ENCODE results near the gene ELAVL4.
"Not testable (repeated sequence)": the region's sequence is repeated elsewhere in the genome, so short reads cannot be mapped to it uniquely, and the experiment has no call there.

The ELAVL4 gene

GRCh38 chr1:50123071-50123470, 14.4 kb downstream of the ELAVL4 start:
- no peak for DNase-seq (ENCODE audit: low read depth in 2 of 2)

GRCh38 chr1:50126927-50127715, 18.4 kb downstream of the ELAVL4 start:
- DNase-seq (ENCODE audit: low read depth in 2 of 2) = no peak

GRCh38 chr1:50129201-50129600, 20.5 kb downstream of the ELAVL4 start:
- no peak for DNase-seq (ENCODE audit: low read depth in 2 of 2)

- no peak for DNase-seq (ENCODE audit: low read depth in 2 of 2)
Observed at GRCh38 chr1:50132347-50132894, 23.7 kb downstream of the ELAVL4 start.

- DNase-seq (ENCODE audit: low read depth in 2 of 2) = no peak
Observed at GRCh38 chr1:50135716-50136115, 27.0 kb downstream of the ELAVL4 start.

- DNase-seq (ENCODE audit: low read depth in 2 of 2) = no peak
Observed at GRCh38 chr1:50139339-50140181, 30.8 kb downstream of the ELAVL4 start.

GRCh38 chr1:50140182-50140447, 31.4 kb downstream of the ELAVL4 start:
- no peak for DNase-seq (ENCODE audit: low read depth in 2 of 2)

- DNase-seq (ENCODE audit: low read depth in 2 of 2) = no peak
Observed at GRCh38 chr1:50147191-50147850, 38.6 kb downstream of the ELAVL4 start.

- DNase-seq (ENCODE audit: low read depth in 2 of 2) = no peak
Observed at GRCh38 chr1:50148142-50148923, 39.6 kb downstream of the ELAVL4 start.

GRCh38 chr1:50152236-50152635, 43.5 kb downstream of the ELAVL4 start:
- DNase-seq (ENCODE audit: low read depth in 2 of 2) = no peak

- DNase-seq (ENCODE audit: low read depth in 2 of 2) = no peak
Observed at GRCh38 chr1:50155541-50155940, 46.8 kb downstream of the ELAVL4 start.

- DNase-seq (ENCODE audit: low read depth in 2 of 2) = no peak
Observed at GRCh38 chr1:50156241-50157010, 47.7 kb downstream of the ELAVL4 start.

- DNase-seq (ENCODE audit: low read depth in 2 of 2) = no peak
Observed at GRCh38 chr1:50157306-50157941, 48.7 kb downstream of the ELAVL4 start.

- no peak for DNase-seq (ENCODE audit: low read depth in 2 of 2)
Observed at GRCh38 chr1:50158421-50158820, 49.7 kb downstream of the ELAVL4 start.

- DNase-seq (ENCODE audit: low read depth in 2 of 2) = no peak
Observed at GRCh38 chr1:50163680-50164079, 55.0 kb downstream of the ELAVL4 start.

GRCh38 chr1:50166351-50166750, 57.6 kb downstream of the ELAVL4 start:
- DNase-seq (ENCODE audit: low read depth in 2 of 2) = not testable (repeated sequence)

GRCh38 chr1:50172299-50172698, 63.6 kb downstream of the ELAVL4 start:
- no peak for DNase-seq (ENCODE audit: low read depth in 2 of 2)

GRCh38 chr1:50174101-50174500, 65.4 kb downstream of the ELAVL4 start:
- no peak for DNase-seq (ENCODE audit: low read depth in 2 of 2)

GRCh38 chr1:50175719-50176639, 67.3 kb downstream of the ELAVL4 start:
- no peak for DNase-seq (ENCODE audit: low read depth in 2 of 2)

Measured in stimulated activated CD4-positive, alpha-beta T cell treated with anti-CD3 and anti-CD28 coated beads, Interleukin-4, amount 100 ng/mL, for 48 hours (primary cell).